Measurements from ENCODE around the gene HOXB3.

DNA sequence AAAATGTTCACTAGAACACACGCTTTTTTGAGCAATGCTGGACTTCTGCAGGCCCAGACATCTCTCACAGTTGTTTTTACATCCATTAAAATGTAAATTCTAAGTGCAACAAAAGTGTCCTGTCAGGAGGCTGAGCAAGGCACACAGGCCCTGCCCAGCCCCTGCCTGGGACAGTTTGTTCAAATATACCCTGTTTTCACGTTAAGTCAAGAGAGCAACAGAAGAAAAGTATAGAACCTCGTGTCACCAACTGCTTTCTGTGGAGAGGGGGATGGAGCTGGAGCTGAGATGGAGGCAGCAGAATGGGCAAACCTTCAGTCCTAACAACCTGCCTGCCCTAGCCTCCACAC lies 40.8 kb downstream of the HOXB3 start:
- TF ChIP-seq, protein P1, sequence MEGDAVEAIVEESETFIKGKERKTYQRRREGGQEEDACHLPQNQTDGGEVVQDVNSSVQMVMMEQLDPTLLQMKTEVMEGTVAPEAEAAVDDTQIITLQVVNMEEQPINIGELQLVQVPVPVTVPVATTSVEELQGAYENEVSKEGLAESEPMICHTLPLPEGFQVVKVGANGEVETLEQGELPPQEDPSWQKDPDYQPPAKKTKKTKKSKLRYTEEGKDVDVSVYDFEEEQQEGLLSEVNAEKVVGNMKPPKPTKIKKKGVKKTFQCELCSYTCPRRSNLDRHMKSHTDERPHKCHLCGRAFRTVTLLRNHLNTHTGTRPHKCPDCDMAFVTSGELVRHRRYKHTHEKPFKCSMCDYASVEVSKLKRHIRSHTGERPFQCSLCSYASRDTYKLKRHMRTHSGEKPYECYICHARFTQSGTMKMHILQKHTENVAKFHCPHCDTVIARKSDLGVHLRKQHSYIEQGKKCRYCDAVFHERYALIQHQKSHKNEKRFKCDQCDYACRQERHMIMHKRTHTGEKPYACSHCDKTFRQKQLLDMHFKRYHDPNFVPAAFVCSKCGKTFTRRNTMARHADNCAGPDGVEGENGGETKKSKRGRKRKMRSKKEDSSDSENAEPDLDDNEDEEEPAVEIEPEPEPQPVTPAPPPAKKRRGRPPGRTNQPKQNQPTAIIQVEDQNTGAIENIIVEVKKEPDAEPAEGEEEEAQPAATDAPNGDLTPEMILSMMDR (IDR thresholded peaks at IDR 0.05; ENCODE audit: borderline replicate concordance, extremely low read depth, low read length, poor library complexity, severe bottlenecking), result no peak
- TF ChIP-seq EZH2 (IDR thresholded peaks at IDR 0.05; ENCODE audit: borderline replicate concordance, low read depth, low read length, severe bottlenecking), result no peak

All from DND-41 (cell line).